SK-N-SH (cell line): ENCODE results near the gene TAGLN2. TPM values are rescaled to one million over a fixed set of nuclear protein-coding genes. Genes with fewer than 3 reads are reported as not detected.

Source experiments
- CTCF ChIA-PET: fragments of 300-600, 350-600 bp; formaldehyde crosslinking; extraction: SDS; loops from one replicate; lab custom pipeline; 2021; lab: Yijun Ruan, JAX
- POLR2A ChIA-PET: fragments of 350-600 bp; sonication (Branson Sonifier 250); formaldehyde crosslinking; extraction: SDS; loops from one replicate; lab custom pipeline; 2020; ENCODE audit warnings: antibody characterized with exemption, inconsistent platforms; lab: Yijun Ruan, JAX
- DNase-seq: peaks from one replicate; pipeline ENCODE4 v3.0.0; 2012
- H2AFZ ChIP-seq: fragments of 200-600 bp; sonication (generic); 2 replicates; pipeline ENCODE4 v1.8.1; 2016; ENCODE audit warnings: antibody characterized with exemption, mild to moderate bottlenecking, low read depth
- H3F3A ChIP-seq: fragments of 200-600 bp; sonication (generic); replicated peaks from 2 replicates; pipeline ENCODE3; 2016; ENCODE audit warnings: antibody characterized with exemption, mild to moderate bottlenecking; ENCODE audit not compliant: insufficient read depth
- H3K27ac ChIP-seq, 2 experiments: fragments of 200-500 bp in 1 of 2; fragments of 200-600 bp in 1 of 2; sonication (Bioruptor generic) in 1 of 2; sonication (generic), shearing (Covaris generic) in 1 of 2; 2 replicates each; pipeline versions ENCODE4 v1.5.1 to v1.6.1; 2014 to 2016; ENCODE audit warnings: low read depth in 2 of 2, inconsistent platforms in 1 of 2, low read length in 1 of 2, mild to moderate bottlenecking in 1 of 2, mixed read lengths in 1 of 2
- H3K27me3 ChIP-seq: fragments of 200-600 bp; sonication (generic), shearing (Covaris generic); 2 replicates; pipeline ENCODE4 v1.6.1; 2016; ENCODE audit warnings: mixed run types; ENCODE audit not compliant: insufficient read depth
- H3K36me3 ChIP-seq, 2 experiments: fragments of 200-500 bp in 1 of 2; fragments of 200-600 bp in 1 of 2; sonication (Bioruptor generic) in 1 of 2; sonication (generic) in 1 of 2; replicated peaks in 1 of 2; 2 replicates each; pipeline versions ENCODE3 to v1.5.1; 2014 to 2016; ENCODE audit warnings: low read length in 1 of 2, mild to moderate bottlenecking in 1 of 2; ENCODE audit not compliant: insufficient read depth in 2 of 2, control insufficient read depth in 1 of 2
- H3K4me1 ChIP-seq, 2 experiments: fragments of 200-500 bp in 1 of 2; fragments of 200-600 bp in 1 of 2; sonication (Bioruptor generic) in 1 of 2; sonication (generic), shearing (Covaris generic) in 1 of 2; 2 replicates each; pipeline versions ENCODE4 v1.5.1 to v1.6.1; 2014 to 2016; ENCODE audit warnings: low read depth in 1 of 2, low read length in 1 of 2, mixed run types in 1 of 2; ENCODE audit not compliant: insufficient read depth in 2 of 2, control insufficient read depth in 1 of 2
- H3K4me2 ChIP-seq: fragments of 200-600 bp; sonication (generic), shearing (Covaris generic); 2 replicates; pipeline ENCODE4 v1.6.1; 2017; ENCODE audit warnings: mixed run types
- H3K4me3 ChIP-seq, 2 experiments: fragments of 200-500 bp in 1 of 2; fragments of 200-600 bp in 1 of 2; sonication (Bioruptor generic) in 1 of 2; sonication (generic), shearing (Covaris generic) in 1 of 2; 2 replicates each; pipeline versions ENCODE4 v1.5.1 to v1.8.1; 2014 to 2016; ENCODE audit warnings: low read depth in 2 of 2, inconsistent platforms in 1 of 2, low read length in 1 of 2, mild to moderate bottlenecking in 1 of 2, mixed read lengths in 1 of 2, moderate library complexity in 1 of 2
- H3K79me2 ChIP-seq: fragments of 200-600 bp; sonication (generic); 2 replicates; pipeline ENCODE4 v1.8.1; 2017; ENCODE audit warnings: mild to moderate bottlenecking; ENCODE audit not compliant: insufficient read depth
- H3K9ac ChIP-seq: fragments of 200-600 bp; sonication (generic); 2 replicates; pipeline ENCODE4 v1.6.1; 2017; ENCODE audit warnings: mixed run types
- H3K9me2 ChIP-seq: fragments of 200-600 bp; sonication (generic); 2 replicates; pipeline ENCODE4 v1.6.1; 2017; ENCODE audit warnings: mixed run types
- H3K9me3 ChIP-seq: fragments of 200-600 bp; sonication (generic); 2 replicates; pipeline ENCODE4 v1.6.1; 2017; ENCODE audit warnings: mixed run types, mild to moderate bottlenecking, moderate library complexity
- H4K20me1 ChIP-seq: fragments of 200-600 bp; sonication (generic); 2 replicates; pipeline ENCODE4 v1.6.1; 2017; ENCODE audit warnings: mild to moderate bottlenecking, mixed run types; ENCODE audit not compliant: insufficient read depth
- CHD2 ChIP-seq: fragments of 150-350 bp; IDR thresholded peaks from 2 replicates; pipeline ENCODE4 v1.6.1; 2018; ENCODE audit warnings: low read length; ENCODE audit not compliant: partially characterized antibody
- ELF1 ChIP-seq: IDR thresholded peaks from 2 replicates; pipeline ENCODE4 v1.4.0; 2012
- EP300 ChIP-seq, 2 experiments: IDR thresholded peaks; 2 replicates each; pipeline versions ENCODE4 v1.4.0 to v1.6.1; 2012; ENCODE audit warnings: borderline replicate concordance in 1 of 2, low read depth in 1 of 2, low read length in 1 of 2
- EZH2phosphoT487 ChIP-seq: fragments of 200-600 bp; sonication (generic); IDR thresholded peaks from 2 replicates; pipeline ENCODE4 v1.6.1; 2017; ENCODE audit warnings: low read depth, mixed run types, mild to moderate bottlenecking, antibody characterized with exemption, moderate library complexity, borderline replicate concordance
- FOXM1 ChIP-seq: IDR thresholded peaks from 2 replicates; pipeline ENCODE4 v1.4.0; 2012; ENCODE audit warnings: low read depth, mild to moderate bottlenecking
- GATA2 ChIP-seq: sonication (generic); formaldehyde crosslinking; IDR thresholded peaks from 2 replicates; pipeline ENCODE4 v1.5.0; 2020; ENCODE audit warnings: mild to moderate bottlenecking, missing genetic modification reagents
- IRF3 ChIP-seq: fragments of 150-350 bp; IDR thresholded peaks from 2 replicates; pipeline ENCODE4 v1.6.1; 2016; ENCODE audit warnings: mild to moderate bottlenecking, low read depth, low read length
- MAX ChIP-seq: IDR thresholded peaks from 2 replicates; pipeline ENCODE4 v1.4.0; 2012; ENCODE audit warnings: low read depth
- MEF2A ChIP-seq: IDR thresholded peaks from 2 replicates; pipeline ENCODE4 v1.4.0; 2012; ENCODE audit warnings: low read depth, borderline replicate concordance
- NRF1 ChIP-seq: IDR thresholded peaks from 2 replicates; pipeline ENCODE4 v1.6.1; 2012; ENCODE audit warnings: low read depth, mild to moderate bottlenecking, low read length
- POLR2AphosphoS5 ChIP-seq: IDR thresholded peaks from 2 replicates; pipeline ENCODE4 v1.6.1; 2012; ENCODE audit warnings: low read depth, low read length
- RCOR1 ChIP-seq: fragments of 150-350 bp; IDR thresholded peaks from 2 replicates; pipeline ENCODE4 v1.6.1; 2017; ENCODE audit warnings: antibody characterized with exemption, low read length
- RFX5 ChIP-seq: IDR thresholded peaks from 2 replicates; pipeline ENCODE4 v1.6.1; 2012; ENCODE audit warnings: mild to moderate bottlenecking, improper control_type of control experiment, low read length
- RXRA ChIP-seq: IDR thresholded peaks from 2 replicates; pipeline ENCODE4 v1.4.0; 2012; ENCODE audit warnings: low read depth, mild to moderate bottlenecking, borderline replicate concordance
- TAF1 ChIP-seq: IDR thresholded peaks from 2 replicates; pipeline ENCODE4 v1.6.1; 2012; ENCODE audit warnings: low read depth, mild to moderate bottlenecking, low read length, moderate library complexity, borderline replicate concordance
- TEAD4 ChIP-seq: IDR thresholded peaks from 2 replicates; pipeline ENCODE4 v1.4.0; 2012; ENCODE audit warnings: mild to moderate bottlenecking, borderline replicate concordance; ENCODE audit not compliant: insufficient read depth
- USF1 ChIP-seq: IDR thresholded peaks from 2 replicates; pipeline ENCODE4 v1.4.0; 2012; ENCODE audit warnings: low read depth, borderline replicate concordance
- YY1 ChIP-seq: IDR thresholded peaks from 2 replicates; pipeline ENCODE4 v1.4.0; 2012; ENCODE audit warnings: low read depth, mild to moderate bottlenecking
- ZBTB33 ChIP-seq: IDR thresholded peaks from 2 replicates; pipeline ENCODE4 v1.4.0; 2012; ENCODE audit warnings: low read depth, borderline replicate concordance
- WGBS: methylation state at CpG from one replicate; pipeline ENCODE4 v1.1.6; 2017; ENCODE audit warnings: low lambda C conversion rate; 5-methylcytosine and 5-hydroxymethylcytosine counted together
- polyA plus RNA-seq, 3 experiments: library from polyadenylated mRNA; depleted of rRNA; stranded (reverse); fragments of >200 nt; gene quantifications; 2 replicates each; pipeline ENCODE4 v1.2.3, GENCODE V29; 2012

Gene TAGLN2
- polyA plus RNA-seq, 1 of the 3 experiments (the other 2 are of a cell fraction): 646 TPM

- TF ChIP-seq USF1: no peak
Observed at GRCh38 chr1:159935305-159935704, 10.0 kb upstream of the TAGLN2 start (continued).

- Histone ChIP-seq H3K4me3 (no peak overlapping the region), H3K9me3 (no peaks in the 10 kb centered on the region), H3K36me3 (no peaks in the 10 kb centered on the region), H3K9me2 (no peaks in the 10 kb centered on the region), H4K20me1 (no peaks in the 10 kb centered on the region), H3K79me2 (no peaks in the 10 kb centered on the region), H3K9ac (no peak overlapping the region), H3K27ac (no peak overlapping the region), H3K27me3 (no peaks in the 10 kb centered on the region), H3F3A (no peaks in the 10 kb centered on the region), H3K4me1 (peaks cover 0 to 2% of the 10 kb centered on the region in 2 experiments; a peak in 1 of 4 replicates), H3K4me2 (no peak overlapping the region), H2AFZ (no peak overlapping the region)
- POLR2A ChIA-PET: interaction anchor here (0.8 kb wide), 1 partner anchor 9 kb away, joined by 3 read pairs; no protein-coding TSS in a partner anchor
- WGBS: 84% methylated on average over 7 of the region's 14 CpGs
- CTCF ChIA-PET: interaction anchor here (0.6 to 22.3 kb wide), 14 partner anchors 7 to 357 kb away, joined by 3 to 460 read pairs (median 4); partner anchors contain the start of genes IGSF9 and TAGLN2
- TF ChIP-seq NRF1 (no peak), RXRA (no peak), IRF3 (no peak), FOXM1 (no peak), MAX (no peak), TAF1 (no peak), ELF1 (no peak), CHD2 (no peak), RCOR1 (no peak), RFX5 (no peak), MEF2A (no peak)
- DNase-seq: no peak
Observed at GRCh38 chr1:159934136-159935039, 9.1 kb upstream of the TAGLN2 start.

- H3K4me3 ChIP-seq: no peak overlapping the region
- H3K9me2 ChIP-seq: no peaks in the 10 kb centered on the region
- no peaks in the 10 kb centered on the region for H3K9me3 ChIP-seq
- H4K20me1 ChIP-seq: no peaks in the 10 kb centered on the region
- no peaks in the 10 kb centered on the region for H3K79me2 ChIP-seq
- H3K27ac ChIP-seq: no peak overlapping the region
- H3K27me3 ChIP-seq: no peaks in the 10 kb centered on the region
- H3K9ac ChIP-seq: no peak overlapping the region
- no peaks in the 10 kb centered on the region for H3K36me3 ChIP-seq
- no peak overlapping the region for H2AFZ ChIP-seq
- H3K4me2 ChIP-seq: no peak overlapping the region
- CTCF ChIA-PET: interaction anchor here (0.6 to 22.3 kb wide), 8 partner anchors 9 to 80 kb away, joined by 3 to 460 read pairs (median 4); partner anchors contain the start of genes IGSF9 and TAGLN2
- DNase-seq: no peak
- H3K4me1 ChIP-seq: peaks cover 0 to 2% of the 10 kb centered on the region in 2 experiments; a peak in 1 of 4 replicates
- WGBS: 77% methylated on average over 4 of the region's 4 CpGs
- POLR2A ChIA-PET: interaction anchor here (1.0 kb wide), 1 partner anchor 10 kb away, joined by 3 read pairs; no protein-coding TSS in a partner anchor
- no peaks in the 10 kb centered on the region for H3F3A ChIP-seq
- no peak for TF ChIP-seq POLR2AphosphoS5
- no peak for TF ChIP-seq ZBTB33
- no peak for TF ChIP-seq GATA2 (CRISPR knock-in tag)
- no peak for TF ChIP-seq TEAD4
- no peak for TF ChIP-seq ELF1
- no peak for TF ChIP-seq EZH2phosphoT487
- TF ChIP-seq YY1: no peak
- no peak for TF ChIP-seq EP300 (IDR thresholded peaks at IDR 0.05; ENCODE audit: borderline replicate concordance in 1 of 2, low read depth in 1 of 2, low read length in 1 of 2)
Observed at GRCh38 chr1:159933347-159933746, 8.0 kb upstream of the TAGLN2 start.
